Epithelial cell of proximal tubule (primary cell): ENCODE results near the gene PLEKHA3. TPM values are rescaled to one million over a fixed set of nuclear protein-coding genes. Genes with fewer than 3 reads are reported as not detected.
"Not testable (repeated sequence)": the region's sequence is repeated elsewhere in the genome, so short reads cannot be mapped to it uniquely, and the experiment has no call there.

Source experiments
- DNase-seq: peaks from one replicate; pipeline ENCODE4 v3.0.0-alpha.2; 2011; ENCODE audit warnings: low read depth
- H3K4me3 ChIP-seq: 2 replicates; pipeline ENCODE4 v1.5.1; 2011; ENCODE audit warnings: low read depth, mild to moderate bottlenecking, low read length
- CTCF ChIP-seq: conservative IDR thresholded peaks from 2 replicates; pipeline ENCODE4 v1.5.1; 2012; ENCODE audit warnings: low read depth, mild to moderate bottlenecking, low read length
- total RNA-seq: library from RNA; depleted of rRNA; stranded (reverse); fragments of >200 nt; gene quantifications from 2 replicates; pipeline ENCODE4 v1.2.3, GENCODE V29; 2015

The PLEKHA3 gene
- total RNA-seq, 1 donor from 2014 or later, result 13.7 TPM

- H3K4me3 ChIP-seq, result peak within 1 kb of the TSS; percentile 90
- no peak for TF ChIP-seq CTCF
- peak; percentile 61 for DNase-seq
Observed at GRCh38 chr2:178450774-178451525, 29.3 kb upstream of the PLEKHA3 start, which contains the start of the genes PJVK and PRKRA. PJVK (plus strand) TSS chr2:178451378; CDS start chr2:178453410, 2,032 bp downstream. PRKRA (minus strand) TSS chr2:178451175; CDS start chr2:178451030, 145 bp downstream.

- TF ChIP-seq CTCF, result no peak
- no peak overlapping the region for H3K4me3 ChIP-seq
Observed at GRCh38 chr2:178452334-178452733, 27.9 kb upstream of the PLEKHA3 start.

GRCh38 chr2:178452870-178453269, 27.4 kb upstream of the PLEKHA3 start:
- TF ChIP-seq CTCF, result no peak
- DNase-seq, result no peak
- no peak overlapping the region for H3K4me3 ChIP-seq

More at GRCh38 chr2:178452334-178452733, 27.9 kb upstream of the PLEKHA3 start:
- DNase-seq, result no peak

- no peak for TF ChIP-seq CTCF
- H3K4me3 ChIP-seq, result no peak overlapping the region
- DNase-seq, result no peak
Observed at GRCh38 chr2:178455947-178456346, 24.3 kb upstream of the PLEKHA3 start.

- TF ChIP-seq CTCF, result no peak
- H3K4me3 ChIP-seq, result no peak overlapping the region
- DNase-seq, result no peak
Observed at GRCh38 chr2:178457390-178457886, 22.8 kb upstream of the PLEKHA3 start.

GRCh38 chr2:178469219-178469849, 10.9 kb upstream of the PLEKHA3 start:
- no peak for DNase-seq
- no peak overlapping the region for H3K4me3 ChIP-seq
- no peak for TF ChIP-seq CTCF

GRCh38 chr2:178471313-178471712, 8.9 kb upstream of the PLEKHA3 start:
- not testable (repeated sequence) for DNase-seq

More at GRCh38 chr2:178471313-178471712, 8.9 kb upstream of the PLEKHA3 start:
- not testable (repeated sequence) for H3K4me3 ChIP-seq
